GM18868 (cell line): ENCODE measurements around the gene PTGER4.
A peak's percentile ranks its signal among the peaks of the same experiment; 100 is the strongest.

Source experiments
- ATAC-seq: cut with Tn5 transposase; IDR thresholded peaks from one replicate; pipeline ENCODE4 v1.9.1; 2021; ENCODE audit warnings: mild to moderate bottlenecking, moderate library complexity; ENCODE audit not compliant: unreplicated experiment

PTGER4 gene

GRCh38 chr5:40669606-40670390 is 9.9 kb upstream of the PTGER4 start:
- no peak for ATAC-seq

- no peak for ATAC-seq
Observed at GRCh38 chr5:40672425-40672824, 7.3 kb upstream of the PTGER4 start.

GRCh38 chr5:40674661-40675235 is 5.0 kb upstream of the PTGER4 start:
- ATAC-seq, result no peak

GRCh38 chr5:40675396-40676133 is 4.2 kb upstream of the PTGER4 start:
- no peak for ATAC-seq

GRCh38 chr5:40676613-40677343 is 2.9 kb upstream of the PTGER4 start:
- ATAC-seq, result no peak

GRCh38 chr5:40677456-40677855 is 2.3 kb upstream of the PTGER4 start:
- ATAC-seq, result no peak

- ATAC-seq, result peak; percentile 24
Observed at GRCh38 chr5:40678026-40678425, 1.7 kb upstream of the PTGER4 start.

- ATAC-seq, result no peak
Observed at GRCh38 chr5:40678460-40679147, 1.1 kb upstream of the PTGER4 start.

- ATAC-seq, result peak; percentile 66
Observed at GRCh38 chr5:40679148-40679912, 385 bp upstream of the PTGER4 start.

- ATAC-seq, result no peak
Observed at GRCh38 chr5:40680741-40681362, 1.1 kb downstream of the PTGER4 start.

GRCh38 chr5:40681363-40682153 is 1.8 kb downstream of the PTGER4 start:
- ATAC-seq, result no peak

GRCh38 chr5:40682154-40683017 is 2.7 kb downstream of the PTGER4 start:
- no peak for ATAC-seq

- ATAC-seq, result no peak
Observed at GRCh38 chr5:40683305-40683704, 3.6 kb downstream of the PTGER4 start.

- no peak for ATAC-seq
Observed at GRCh38 chr5:40685193-40685592, 5.5 kb downstream of the PTGER4 start.

- no peak for ATAC-seq
Observed at GRCh38 chr5:40685976-40686486, 6.3 kb downstream of the PTGER4 start.

GRCh38 chr5:40687321-40687720 is 7.6 kb downstream of the PTGER4 start:
- no peak for ATAC-seq

GRCh38 chr5:40688127-40688761 is 8.5 kb downstream of the PTGER4 start:
- peak; percentile 74 for ATAC-seq
